HEK293T (cell line): ENCODE results near the gene CYP19A1.

Experiments
- CTCF ChIA-PET: fragments of 350-600 bp; formaldehyde crosslinking; extraction: SDS; loops from one replicate; lab custom pipeline; 2021; ENCODE audit warnings: antibody characterized with exemption, inconsistent platforms; lab: Yijun Ruan, JAX
- POLR2A ChIA-PET: fragments of 350-600 bp; formaldehyde crosslinking; extraction: SDS; loops from one replicate; lab custom pipeline; 2020; ENCODE audit warnings: antibody characterized with exemption, inconsistent platforms; lab: Yijun Ruan, JAX
- DNase-seq: peaks from one replicate; pipeline ENCODE4 v3.0.0; 2012; ENCODE audit warnings: mixed read lengths; ENCODE audit errors: extremely low spot score
- ARNT ChIP-seq: fragments of 450-650 bp; IDR thresholded peaks from 2 replicates; pipeline ENCODE4 v1.6.1; 2017; ENCODE audit warnings: mild to moderate bottlenecking
- BHLHE40 ChIP-seq: fragments of 450-650 bp; IDR thresholded peaks from 2 replicates; pipeline ENCODE4 v1.6.1; 2016; ENCODE audit warnings: mild to moderate bottlenecking, moderate library complexity, borderline replicate concordance
- CTBP1 ChIP-seq: fragments of 450-650 bp; IDR thresholded peaks from 2 replicates; pipeline ENCODE4 v1.6.1; 2016; ENCODE audit warnings: borderline replicate concordance
- ELF4 ChIP-seq: fragments of 450-650 bp; IDR thresholded peaks from 2 replicates; pipeline ENCODE4 v1.6.1; 2017; ENCODE audit warnings: antibody characterized with exemption
- FOXA1 ChIP-seq: fragments of 450-650 bp; IDR thresholded peaks from 2 replicates; pipeline ENCODE4 v1.6.1; 2016; ENCODE audit warnings: mild to moderate bottlenecking
- FOXK2 ChIP-seq: fragments of 450-650 bp; IDR thresholded peaks from 2 replicates; pipeline ENCODE4 v1.6.1; 2016; ENCODE audit warnings: mild to moderate bottlenecking
- FOXM1 ChIP-seq: fragments of 450-650 bp; IDR thresholded peaks from 2 replicates; pipeline ENCODE4 v1.6.1; 2017; ENCODE audit warnings: mild to moderate bottlenecking, borderline replicate concordance
- HDGF ChIP-seq: fragments of 450-650 bp; IDR thresholded peaks from 2 replicates; pipeline ENCODE4 v1.6.1; 2017; ENCODE audit warnings: antibody characterized with exemption, borderline replicate concordance
- L3MBTL2 ChIP-seq: fragments of 450-650 bp; conservative IDR thresholded peaks from 2 replicates; pipeline ENCODE4 v1.6.1; 2016; ENCODE audit warnings: mild to moderate bottlenecking
- LEF1 ChIP-seq: fragments of 450-650 bp; IDR thresholded peaks from 2 replicates; pipeline ENCODE4 v1.6.1; 2017; ENCODE audit warnings: mild to moderate bottlenecking, borderline replicate concordance
- NFRKB ChIP-seq: fragments of 450-650 bp; IDR thresholded peaks from 2 replicates; pipeline ENCODE4 v1.6.1; 2016; ENCODE audit warnings: mild to moderate bottlenecking, moderate library complexity
- SP1 ChIP-seq: fragments of 450-650 bp; IDR thresholded peaks from 2 replicates; pipeline ENCODE4 v1.6.1; 2017
- SUZ12 ChIP-seq: fragments of 450-650 bp; IDR thresholded peaks from 2 replicates; pipeline ENCODE4 v1.6.1; 2016; ENCODE audit warnings: mild to moderate bottlenecking
- TARDBP ChIP-seq: fragments of 450-650 bp; IDR thresholded peaks from 2 replicates; pipeline ENCODE4 v1.6.1; 2016
- ZNF384 ChIP-seq: fragments of 450-650 bp; IDR thresholded peaks from 2 replicates; pipeline ENCODE4 v1.6.1; 2016
- TF ChIP-seq, protein P1 (sequence below): fragments of 450-650 bp; IDR thresholded peaks from 2 replicates; pipeline ENCODE4 v1.6.1; 2016

CYP19A1 gene

DNA sequence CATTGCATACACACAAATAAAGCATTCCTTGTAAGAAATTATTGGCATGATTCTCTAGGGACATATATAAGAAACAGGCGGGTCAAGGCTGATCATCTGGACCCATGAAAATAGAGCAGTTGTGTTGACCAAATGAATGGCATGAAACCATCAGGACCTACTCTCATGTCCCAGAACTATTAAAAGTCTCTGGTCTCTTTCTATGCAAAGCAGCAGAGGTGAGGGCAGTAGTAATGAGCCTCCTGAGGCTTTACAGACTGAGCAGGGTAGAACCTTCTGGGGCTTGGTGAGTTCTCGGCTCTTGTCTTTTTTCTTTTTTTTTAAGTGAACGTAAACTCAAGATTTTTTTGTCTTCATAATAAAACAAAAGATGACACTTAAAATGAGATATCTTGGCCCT lies 12.3 kb upstream of the CYP19A1 start:
- TF ChIP-seq L3MBTL2: no peak
- no peak for TF ChIP-seq CTBP1
- TF ChIP-seq FOXM1: no peak
- no peak for DNase-seq
- CTCF ChIA-PET: no interaction called here
- POLR2A ChIA-PET: no interaction called here

DNA sequence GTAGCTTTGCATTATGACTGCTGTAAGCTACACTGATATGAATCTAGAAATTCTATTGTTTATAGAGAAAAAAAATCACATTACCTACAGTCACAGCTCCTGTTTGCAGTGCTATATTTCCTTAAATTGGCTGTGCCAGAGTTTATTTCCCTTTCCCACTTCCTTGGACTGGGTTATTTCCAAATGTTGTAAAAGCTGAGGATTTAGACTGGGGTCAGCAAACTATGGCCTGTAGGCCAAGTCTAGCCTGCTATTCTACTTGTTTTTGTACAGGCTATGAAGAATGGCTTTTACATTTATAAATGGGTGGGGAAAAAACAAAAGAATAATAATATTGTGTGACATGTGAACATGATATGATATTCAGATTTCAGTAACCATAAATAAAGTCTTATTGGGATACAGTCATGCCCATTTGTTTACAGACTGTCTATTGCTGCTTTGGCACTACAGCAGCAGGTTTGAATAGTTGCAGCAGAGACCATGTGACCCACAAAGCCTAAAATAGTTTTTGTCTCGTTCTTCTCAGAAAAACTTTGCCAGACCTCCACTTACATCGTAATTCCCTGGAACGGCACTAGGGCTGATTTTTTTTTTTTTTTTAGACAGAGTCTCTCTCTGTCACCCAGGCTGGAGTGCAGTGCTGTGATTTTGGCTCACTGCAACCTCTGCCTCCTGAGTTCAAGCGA lies 10.9 kb upstream of the CYP19A1 start:
- ChIA-PET POLR2A (no interaction called here), CTCF (no interaction called here)
- DNase-seq: no peak
- TF ChIP-seq ZNF384: no peak
- TF ChIP-seq FOXA1: no peak
- TF ChIP-seq, protein P1, sequence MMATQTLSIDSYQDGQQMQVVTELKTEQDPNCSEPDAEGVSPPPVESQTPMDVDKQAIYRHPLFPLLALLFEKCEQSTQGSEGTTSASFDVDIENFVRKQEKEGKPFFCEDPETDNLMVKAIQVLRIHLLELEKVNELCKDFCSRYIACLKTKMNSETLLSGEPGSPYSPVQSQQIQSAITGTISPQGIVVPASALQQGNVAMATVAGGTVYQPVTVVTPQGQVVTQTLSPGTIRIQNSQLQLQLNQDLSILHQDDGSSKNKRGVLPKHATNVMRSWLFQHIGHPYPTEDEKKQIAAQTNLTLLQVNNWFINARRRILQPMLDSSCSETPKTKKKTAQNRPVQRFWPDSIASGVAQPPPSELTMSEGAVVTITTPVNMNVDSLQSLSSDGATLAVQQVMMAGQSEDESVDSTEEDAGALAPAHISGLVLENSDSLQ: no peak
- no peak for TF ChIP-seq TARDBP
- TF ChIP-seq FOXK2: no peak
- no peak for TF ChIP-seq SUZ12
- TF ChIP-seq BHLHE40: no peak
- no peak for TF ChIP-seq HDGF
- TF ChIP-seq L3MBTL2: no peak
- no peak for TF ChIP-seq FOXM1
- TF ChIP-seq NFRKB: no peak
- no peak for TF ChIP-seq CTBP1
- TF ChIP-seq ELF4: no peak
- TF ChIP-seq LEF1: no peak
- TF ChIP-seq SP1: no peak
- TF ChIP-seq ARNT: no peak

DNA sequence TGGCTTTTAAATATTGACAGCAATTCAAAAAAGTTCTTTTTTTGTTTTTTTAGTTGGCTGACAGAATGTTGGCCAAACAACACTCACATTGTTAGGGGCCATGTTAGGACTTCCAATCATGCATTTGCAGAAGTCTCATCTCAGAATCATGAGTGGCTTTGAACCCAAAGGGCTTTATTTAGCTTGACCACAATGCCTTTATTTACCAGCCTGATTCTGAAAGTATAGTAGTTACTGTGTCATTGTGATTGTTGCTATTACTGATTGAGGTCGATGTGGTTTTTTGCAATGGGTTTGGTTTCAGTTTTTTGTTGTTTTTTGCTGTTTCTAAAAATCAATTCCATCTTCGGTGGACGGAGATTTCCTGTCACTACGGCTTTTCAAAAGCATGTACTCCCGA lies 10.3 kb upstream of the CYP19A1 start:
- DNase-seq: no peak
- POLR2A ChIA-PET: no interaction called here
- TF ChIP-seq, protein P1: no peak
- TF ChIP-seq HDGF: no peak
- CTCF ChIA-PET: no interaction called here

DNA sequence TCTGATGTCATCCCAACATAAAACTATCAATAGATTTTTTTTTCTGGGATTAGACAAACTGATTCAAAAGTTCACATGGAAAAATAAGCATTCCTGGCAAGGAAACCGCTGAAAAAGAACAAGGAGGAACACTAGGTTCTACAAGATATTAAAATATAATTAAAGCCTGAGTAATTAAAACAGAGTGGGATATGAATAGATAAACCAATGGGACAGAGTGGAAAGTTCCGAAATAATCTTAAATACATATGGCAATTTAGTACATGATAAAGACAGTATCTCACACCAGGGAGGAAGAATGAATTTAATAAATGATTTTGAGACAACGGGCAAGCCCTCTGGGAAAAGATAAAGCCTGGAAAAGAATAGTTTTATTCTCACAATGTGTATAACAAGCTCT lies 7.7 kb upstream of the CYP19A1 start:
- POLR2A ChIA-PET: no interaction called here
- TF ChIP-seq L3MBTL2: no peak
- TF ChIP-seq TARDBP: no peak
- TF ChIP-seq FOXM1: no peak
- CTCF ChIA-PET: no interaction called here
- DNase-seq: no peak

DNA sequence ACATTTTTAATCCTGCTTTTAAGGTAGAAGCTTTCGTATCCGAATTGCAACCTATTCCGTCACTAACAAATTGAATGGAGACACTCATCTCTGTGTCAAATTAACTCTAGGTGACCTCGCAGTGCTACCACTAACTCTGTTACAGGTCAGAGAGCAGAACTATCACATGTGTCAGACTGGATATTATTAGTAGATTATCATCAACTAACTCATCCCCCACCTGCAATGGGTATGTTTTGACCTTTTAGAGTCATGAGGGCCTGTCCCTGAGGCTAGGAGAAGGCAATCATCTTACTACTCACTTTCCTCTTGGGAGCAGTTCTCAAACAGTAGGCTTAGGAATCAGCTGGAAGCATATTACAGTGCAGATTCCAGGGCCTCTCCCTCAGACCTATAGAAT lies 5.1 kb upstream of the CYP19A1 start:
- DNase-seq: no peak
- POLR2A ChIA-PET: no interaction called here
- TF ChIP-seq SUZ12: no peak
- TF ChIP-seq TARDBP: no peak
- no peak for TF ChIP-seq ARNT
- TF ChIP-seq FOXM1: no peak
- TF ChIP-seq FOXA1: no peak
- TF ChIP-seq CTBP1: no peak
- TF ChIP-seq, protein P1: no peak
- no peak for TF ChIP-seq ELF4
- no peak for TF ChIP-seq BHLHE40
- no peak for TF ChIP-seq SP1
- no peak for TF ChIP-seq FOXK2
- TF ChIP-seq L3MBTL2: no peak
- no peak for TF ChIP-seq ZNF384
- no peak for TF ChIP-seq HDGF
- no peak for TF ChIP-seq NFRKB
- no peak for TF ChIP-seq LEF1
- CTCF ChIA-PET: interaction anchor here (0.6 kb wide), 1 partner anchor 25 kb away, joined by 5 read pairs; no protein-coding TSS in a partner anchor

DNA sequence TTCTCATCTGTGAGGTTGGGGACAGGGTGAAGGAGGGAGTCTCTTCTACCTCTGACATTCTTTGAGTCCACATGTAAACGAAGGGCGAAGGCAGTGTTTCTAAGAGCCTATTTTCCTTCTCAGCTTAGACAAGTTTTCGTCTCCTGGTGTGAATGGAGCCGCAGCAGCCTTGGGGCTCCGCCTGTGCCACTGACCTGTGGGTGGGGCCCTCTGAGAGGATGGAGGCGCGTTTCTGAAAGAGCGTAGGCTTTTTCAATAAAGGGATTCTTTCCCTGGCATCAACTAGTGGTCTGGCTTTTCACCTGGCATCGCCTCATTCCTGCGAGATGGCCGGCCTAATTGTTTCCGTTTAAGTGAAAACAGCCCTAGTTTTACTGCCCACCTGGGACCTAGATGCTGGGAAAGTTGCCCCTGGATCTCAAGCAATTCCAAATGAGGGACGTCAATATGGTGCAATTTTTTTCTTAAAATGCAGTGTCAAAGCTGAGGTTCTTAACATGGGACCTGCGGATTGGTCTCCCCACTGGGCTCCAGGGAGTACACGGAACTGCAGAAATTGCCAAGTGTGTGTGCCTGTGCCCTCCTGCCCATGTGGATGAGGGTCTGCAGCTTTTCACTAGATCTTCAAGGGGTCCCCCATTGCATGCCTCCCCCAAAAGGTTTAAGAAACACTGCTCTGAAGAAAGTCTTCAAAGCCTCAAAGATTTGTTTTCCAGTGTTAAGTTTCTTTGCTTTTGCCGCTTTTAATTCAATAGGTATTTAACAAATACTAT lies 4.0 kb upstream of the CYP19A1 start:
- TF ChIP-seq, protein P1: no peak
- TF ChIP-seq TARDBP: no peak
- TF ChIP-seq CTBP1: no peak
- no peak for TF ChIP-seq FOXA1
- TF ChIP-seq SP1: no peak
- TF ChIP-seq FOXM1: no peak
- TF ChIP-seq SUZ12: no peak
- no peak for TF ChIP-seq LEF1
- no peak for TF ChIP-seq ZNF384
- no peak for TF ChIP-seq HDGF
- TF ChIP-seq L3MBTL2: no peak
- no peak for TF ChIP-seq NFRKB
- TF ChIP-seq BHLHE40: no peak
- no peak for TF ChIP-seq ELF4
- no peak for TF ChIP-seq FOXK2
- no peak for TF ChIP-seq ARNT
- ChIA-PET CTCF (interaction anchor here (0.9 kb wide), 1 partner anchor 143 kb away, joined by 3 read pairs; no protein-coding TSS in a partner anchor), POLR2A (no interaction called here)
- no peak for DNase-seq
